HepG2 (cell line): ENCODE results near the gene KRT12. TPM values are rescaled to one million over a fixed set of nuclear protein-coding genes. Genes with fewer than 3 reads are reported as not detected.

Experiments used
- ATAC-seq: fragments of 200-7000 bp; cut with Tn5 transposase; 3 replicates; pipeline ENCODE4 v1.9.1; 2020; ENCODE audit warnings: mild to moderate bottlenecking, moderate library complexity
- BruUV-seq: library from RNA; stranded (reverse); fragments of 400-500 nt; replicated peaks from 2 replicates; lab custom pipeline; 2021; lab: Mats Ljungman, UMichigan
- CTCF ChIA-PET: fragments of 300-600 bp; formaldehyde crosslinking; extraction: SDS; loops from one replicate; lab custom pipeline; 2021; ENCODE audit warnings: low total read pairs, inconsistent platforms, low intra/inter-chr PET ratio; lab: Yijun Ruan, JAX
- POLR2A ChIA-PET: fragments of 350-600 bp; sonication (Branson Sonifier 250); formaldehyde crosslinking; loops from one replicate; lab custom pipeline; 2020; ENCODE audit warnings: antibody characterized with exemption, inconsistent platforms; lab: Yijun Ruan, JAX
- DNase-seq: peaks from one replicate; pipeline ENCODE4 v3.0.0-alpha.2; 2015; ENCODE audit warnings: low spot score
- FAIRE-seq: peaks from 3 replicates; lab custom pipeline; 2011; peaks lifted over from hg19 to GRCh38; lab: Jason Lieb, UNC
- H2AFZ ChIP-seq: one replicate; pipeline ENCODE4 v1.6.1; 2011; ENCODE audit warnings: low read length, inconsistent platforms
- H3K27ac ChIP-seq: fragments of 300-600 bp; 3 replicates; pipeline ENCODE4 v1.8.0; 2011; ENCODE audit warnings: mixed run types, mild to moderate bottlenecking, mixed read lengths, low read length, inconsistent platforms; ENCODE audit not compliant: insufficient read depth; ENCODE audit errors: extremely low read length
- H3K27me3 ChIP-seq, 2 experiments: fragments of 200-600 bp in 1 of 2; 2 replicates in 1 of 2; 3 replicates in 1 of 2; pipeline versions ENCODE4 v1.6.0 to v1.8.0; 2011; ENCODE audit warnings: low read length in 2 of 2, mild to moderate bottlenecking in 2 of 2, moderate library complexity in 2 of 2, inconsistent platforms in 1 of 2; ENCODE audit not compliant: insufficient read depth in 2 of 2, control insufficient read depth in 1 of 2
- H3K36me3 ChIP-seq, 2 experiments: fragments of 200-600 bp in 1 of 2; replicated peaks in 1 of 2; 2 replicates in 1 of 2; 3 replicates in 1 of 2; pipeline versions ENCODE4 v1.5.1 to v1.8.0; 2011; ENCODE audit warnings: low read length in 2 of 2, inconsistent platforms in 1 of 2; ENCODE audit not compliant: insufficient read depth in 2 of 2, control insufficient read depth in 1 of 2
- H3K4me1 ChIP-seq: 2 replicates; pipeline ENCODE4 v1.5.1; 2012; ENCODE audit warnings: low read length, inconsistent platforms; ENCODE audit not compliant: insufficient read depth
- H3K4me2 ChIP-seq: 2 replicates; pipeline ENCODE4 v1.6.0; 2011; ENCODE audit warnings: low read depth, low read length, inconsistent platforms
- H3K4me3 ChIP-seq, 3 experiments: fragments of 200-600 bp in 1 of 3; sonication (generic), shearing (Covaris generic) in 1 of 3; replicated peaks in 1 of 3; 2 replicates each; pipeline ENCODE4 v1.5.1; 2011 to 2016; ENCODE audit warnings: low read length in 3 of 3, inconsistent platforms in 2 of 3, low read depth in 2 of 3, mild to moderate bottlenecking in 2 of 3, control low read depth in 1 of 3, mixed read lengths in 1 of 3; ENCODE audit not compliant: insufficient read depth in 1 of 3
- H3K79me2 ChIP-seq: one replicate; pipeline ENCODE4 v1.6.1; 2011; ENCODE audit warnings: low read length, inconsistent platforms; ENCODE audit not compliant: insufficient read depth
- H3K9ac ChIP-seq: 2 replicates; pipeline ENCODE4 v1.6.0; 2011; ENCODE audit warnings: mild to moderate bottlenecking, low read depth, low read length, inconsistent platforms; ENCODE audit not compliant: insufficient read depth
- H3K9me3 ChIP-seq: 2 replicates; pipeline ENCODE4 v1.5.1; 2012; ENCODE audit warnings: mild to moderate bottlenecking, low read length
- H4K20me1 ChIP-seq: 2 replicates; pipeline ENCODE4 v1.6.0; 2011; ENCODE audit warnings: inconsistent platforms, mild to moderate bottlenecking, low read length, moderate library complexity; ENCODE audit not compliant: insufficient read depth
- ATF7 ChIP-seq, 2 experiments: fragments of 450-650 bp in 1 of 2; sonication (generic) in 1 of 2; formaldehyde crosslinking in 1 of 2; IDR thresholded peaks; 2 replicates each; pipeline versions ENCODE4 v1.4.0 to v1.6.1; 2016 to 2020; ENCODE audit warnings: antibody characterized with exemption in 1 of 2, mild to moderate bottlenecking in 1 of 2, missing genetic modification reagents in 1 of 2
- ATF7-NPFF ChIP-seq: sonication (generic); formaldehyde crosslinking; IDR thresholded peaks from 2 replicates; pipeline ENCODE4 v1.8.1; 2023; ENCODE audit warnings: mild to moderate bottlenecking, low read depth, missing genetic modification reagents, moderate library complexity
- CCAR2 ChIP-seq: fragments of 200-400 bp; formaldehyde crosslinking; optimal IDR thresholded peaks from 2 replicates; pipeline ENCODE3; 2018; ENCODE audit warnings: low read depth, mild to moderate bottlenecking, low read length, moderate library complexity
- FLYWCH1 ChIP-seq: sonication (generic); formaldehyde crosslinking; IDR thresholded peaks from 2 replicates; pipeline ENCODE4 v1.8.1; 2023; ENCODE audit warnings: mild to moderate bottlenecking, missing genetic modification reagents
- GTF2F1 ChIP-seq: fragments of 150-350 bp; IDR thresholded peaks from 2 replicates; pipeline ENCODE4 v1.6.1; 2014; ENCODE audit warnings: low read length
- HDAC6 ChIP-seq: fragments of 200-600 bp; sonication (generic); IDR thresholded peaks from 2 replicates; pipeline ENCODE4 v1.7.0; 2017; ENCODE audit warnings: mild to moderate bottlenecking, antibody characterized with exemption, low read length, low read depth
- JARID2 ChIP-seq: sonication (generic); formaldehyde crosslinking; IDR thresholded peaks from 2 replicates; pipeline ENCODE4 v1.8.1; 2023; ENCODE audit warnings: missing genetic modification reagents, inconsistent platforms; ENCODE audit not compliant: insufficient replicate concordance
- LCORL ChIP-seq, 2 experiments: fragments of 450-650 bp in 1 of 2; sonication (generic) in 1 of 2; formaldehyde crosslinking in 1 of 2; IDR thresholded peaks; 2 replicates each; pipeline versions ENCODE4 v1.5.0 to v1.6.1; 2017 to 2020; ENCODE audit warnings: antibody characterized with exemption in 1 of 2, missing genetic modification reagents in 1 of 2
- SIX4 ChIP-seq: sonication (generic); formaldehyde crosslinking; IDR thresholded peaks from 2 replicates; pipeline ENCODE4 v1.4.0; 2020; ENCODE audit warnings: missing genetic modification reagents
- SRF ChIP-seq: IDR thresholded peaks from 2 replicates; pipeline ENCODE4 v1.6.1; 2011; ENCODE audit warnings: mild to moderate bottlenecking, low read depth, low read length, moderate library complexity
- ZFYVE20 ChIP-seq: sonication (generic); formaldehyde crosslinking; IDR thresholded peaks from 2 replicates; pipeline ENCODE4 v1.8.0; 2023; ENCODE audit warnings: low read depth, mild to moderate bottlenecking, moderate library complexity, missing genetic modification reagents, borderline replicate concordance
- ZNF335 ChIP-seq: sonication (generic); formaldehyde crosslinking; IDR thresholded peaks from 2 replicates; pipeline ENCODE4 v1.4.0; 2020; ENCODE audit warnings: missing genetic modification reagents
- ZNF614 ChIP-seq: IDR thresholded peaks from 2 replicates; pipeline ENCODE4 v1.6.1; 2018; ENCODE audit warnings: missing biosample characterization, missing genetic modification reagents, inconsistent platforms, borderline replicate concordance
- ZSCAN20 ChIP-seq: sonication (generic); formaldehyde crosslinking; IDR thresholded peaks from 2 replicates; pipeline ENCODE4 v1.4.0; 2020; ENCODE audit warnings: missing genetic modification reagents, mild to moderate bottlenecking, borderline replicate concordance
- WGBS: methylation state at CpG from one replicate; pipeline ENCODE4 v1.1.6; 2017; ENCODE audit warnings: low lambda C conversion rate; 5-methylcytosine and 5-hydroxymethylcytosine counted together
- in situ Hi-C: cut with HindIII; loops from 2 replicates; pipeline ENCODE4 v1.10.0; 2017; ENCODE audit warnings: low pct_unique_long_range_greater_than_20kb; ENCODE audit not compliant: extremely low pct_ligation_motif_present
- intact Hi-C: fragments of 100-400 bp; cut with micrococcal nuclease; formaldehyde crosslinking; loops from one replicate; pipeline ENCODE4 v1.10.0; 2022; ENCODE audit not compliant: unreplicated experiment
- polyA plus RNA-seq, 8 experiments: library from polyadenylated mRNA; depleted of rRNA in 3 of 8; stranded (reverse) in 7 of 8; unstranded in 1 of 8; fragments of >200 nt; fragmentation: Illumina TruSeq in 4 of 8; extraction: Trizol in 4 of 8; gene quantifications; 2 replicates each; pipeline versions ENCODE4 v1.2.1 to v1.2.3, GENCODE V29; 2011 to 2016; ENCODE audit warnings: low read depth in 4 of 8, missing spikeins in 1 of 8, mixed read lengths in 1 of 8; ENCODE audit not compliant: insufficient read depth in 1 of 8
- total RNA-seq, 5 experiments: library from RNA; depleted of rRNA; stranded (reverse); fragments of >200 nt; fragmentation: Illumina TruSeq; extraction: Trizol; gene quantifications; 2 replicates each; pipeline ENCODE4 v1.2.3, GENCODE V29; 2016; ENCODE audit warnings: low read depth in 1 of 5
- TF ChIP-seq, protein P1 (sequence below): sonication (generic); formaldehyde crosslinking; IDR thresholded peaks from 2 replicates; pipeline ENCODE4 v1.4.0; 2020; ENCODE audit warnings: missing genetic modification reagents

The KRT12 gene
- total and polyA plus RNA-seq, 2 of the 13 experiments (the other 11 are each of a cell fraction or from before 2014, with no cell fraction given) = 0.07 to 0.09 TPM

DNA sequence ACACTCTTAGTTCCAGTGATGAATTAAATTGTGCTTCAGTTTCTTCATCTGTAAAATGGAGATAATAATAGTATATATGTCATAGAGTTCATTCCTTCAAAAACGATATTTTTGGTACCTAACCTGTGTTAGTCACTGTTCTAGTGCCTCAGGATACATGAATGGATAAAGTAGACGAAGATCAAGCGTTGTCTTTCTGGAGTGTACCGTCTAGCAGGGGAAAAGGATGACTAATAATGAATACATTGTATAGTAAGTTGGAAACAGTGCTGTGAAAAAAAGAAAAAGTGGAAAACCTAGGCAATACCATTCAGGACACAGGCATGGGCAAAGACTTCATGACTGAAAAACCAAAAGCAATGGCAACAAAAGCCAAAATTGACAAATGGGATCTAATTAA lies 53.2 kb downstream of the KRT12 start:
- H3K4me2 ChIP-seq = no peak overlapping the region
- in situ Hi-C loops (no loop called here), intact Hi-C loops (no loop called here)
- H4K20me1 ChIP-seq = no peaks in the 10 kb centered on the region
- POLR2A ChIA-PET = no interaction called here
- no peak for DNase-seq
- H3K9me3 ChIP-seq = no peaks in the 10 kb centered on the region
- no peak overlapping the region for H3K27ac ChIP-seq
- H3K4me3 ChIP-seq = no peak overlapping the region
- no peak for ATAC-seq
- WGBS = 28% methylated on average over 4 of the region's 4 CpGs
- H3K79me2 ChIP-seq = peaks cover 8% of the 10 kb centered on the region
- H3K9ac ChIP-seq = no peak overlapping the region
- no peak overlapping the region for H2AFZ ChIP-seq
- H3K36me3 ChIP-seq = peaks cover 4 to 7% of the 10 kb centered on the region in 2 experiments; a peak in 3 of 5 replicates
- H3K4me1 ChIP-seq = peaks cover 20% of the 10 kb centered on the region
- FAIRE-seq = no peak
- no TSS peak for BruUV-seq
- H3K27me3 ChIP-seq = no peaks in the 10 kb centered on the region; a peak in 2 of 5 replicates
- TF ChIP-seq ZNF614 = no peak
- no peak for TF ChIP-seq ATF7-NPFF
- TF ChIP-seq HDAC6 = no peak
- no peak for TF ChIP-seq ATF7 (IDR thresholded peaks at IDR 0.05)
- no peak for TF ChIP-seq ATF7 (CRISPR knock-in tag; IDR thresholded peaks at IDR 0.05)
- no peak for TF ChIP-seq SRF
- no peak for TF ChIP-seq SIX4 (CRISPR knock-in tag)
- no peak for TF ChIP-seq ZFYVE20 (CRISPR knock-in tag)
- no peak for TF ChIP-seq JARID2
- no peak for TF ChIP-seq LCORL (IDR thresholded peaks at IDR 0.05)
- TF ChIP-seq LCORL (CRISPR knock-in tag; IDR thresholded peaks at IDR 0.05) = no peak
- TF ChIP-seq CCAR2 = no peak
- no peak for TF ChIP-seq ZNF335 (CRISPR knock-in tag)
- TF ChIP-seq ZSCAN20 (CRISPR knock-in tag) = no peak
- no peak for TF ChIP-seq GTF2F1
- TF ChIP-seq FLYWCH1 (CRISPR knock-in tag) = no peak
- TF ChIP-seq, protein P1, sequence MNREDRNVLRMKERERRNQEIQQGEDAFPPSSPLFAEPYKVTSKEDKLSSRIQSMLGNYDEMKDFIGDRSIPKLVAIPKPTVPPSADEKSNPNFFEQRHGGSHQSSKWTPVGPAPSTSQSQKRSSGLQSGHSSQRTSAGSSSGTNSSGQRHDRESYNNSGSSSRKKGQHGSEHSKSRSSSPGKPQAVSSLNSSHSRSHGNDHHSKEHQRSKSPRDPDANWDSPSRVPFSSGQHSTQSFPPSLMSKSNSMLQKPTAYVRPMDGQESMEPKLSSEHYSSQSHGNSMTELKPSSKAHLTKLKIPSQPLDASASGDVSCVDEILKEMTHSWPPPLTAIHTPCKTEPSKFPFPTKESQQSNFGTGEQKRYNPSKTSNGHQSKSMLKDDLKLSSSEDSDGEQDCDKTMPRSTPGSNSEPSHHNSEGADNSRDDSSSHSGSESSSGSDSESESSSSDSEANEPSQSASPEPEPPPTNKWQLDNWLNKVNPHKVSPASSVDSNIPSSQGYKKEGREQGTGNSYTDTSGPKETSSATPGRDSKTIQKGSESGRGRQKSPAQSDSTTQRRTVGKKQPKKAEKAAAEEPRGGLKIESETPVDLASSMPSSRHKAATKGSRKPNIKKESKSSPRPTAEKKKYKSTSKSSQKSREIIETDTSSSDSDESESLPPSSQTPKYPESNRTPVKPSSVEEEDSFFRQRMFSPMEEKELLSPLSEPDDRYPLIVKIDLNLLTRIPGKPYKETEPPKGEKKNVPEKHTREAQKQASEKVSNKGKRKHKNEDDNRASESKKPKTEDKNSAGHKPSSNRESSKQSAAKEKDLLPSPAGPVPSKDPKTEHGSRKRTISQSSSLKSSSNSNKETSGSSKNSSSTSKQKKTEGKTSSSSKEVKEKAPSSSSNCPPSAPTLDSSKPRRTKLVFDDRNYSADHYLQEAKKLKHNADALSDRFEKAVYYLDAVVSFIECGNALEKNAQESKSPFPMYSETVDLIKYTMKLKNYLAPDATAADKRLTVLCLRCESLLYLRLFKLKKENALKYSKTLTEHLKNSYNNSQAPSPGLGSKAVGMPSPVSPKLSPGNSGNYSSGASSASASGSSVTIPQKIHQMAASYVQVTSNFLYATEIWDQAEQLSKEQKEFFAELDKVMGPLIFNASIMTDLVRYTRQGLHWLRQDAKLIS (CRISPR knock-in tag) = no peak
- CTCF ChIA-PET = no interaction called here
